Measurements from ENCODE around the gene CELSR1.
A peak's percentile ranks its signal among the peaks of the same experiment; 100 is the strongest.

CELSR1 gene

DNA sequence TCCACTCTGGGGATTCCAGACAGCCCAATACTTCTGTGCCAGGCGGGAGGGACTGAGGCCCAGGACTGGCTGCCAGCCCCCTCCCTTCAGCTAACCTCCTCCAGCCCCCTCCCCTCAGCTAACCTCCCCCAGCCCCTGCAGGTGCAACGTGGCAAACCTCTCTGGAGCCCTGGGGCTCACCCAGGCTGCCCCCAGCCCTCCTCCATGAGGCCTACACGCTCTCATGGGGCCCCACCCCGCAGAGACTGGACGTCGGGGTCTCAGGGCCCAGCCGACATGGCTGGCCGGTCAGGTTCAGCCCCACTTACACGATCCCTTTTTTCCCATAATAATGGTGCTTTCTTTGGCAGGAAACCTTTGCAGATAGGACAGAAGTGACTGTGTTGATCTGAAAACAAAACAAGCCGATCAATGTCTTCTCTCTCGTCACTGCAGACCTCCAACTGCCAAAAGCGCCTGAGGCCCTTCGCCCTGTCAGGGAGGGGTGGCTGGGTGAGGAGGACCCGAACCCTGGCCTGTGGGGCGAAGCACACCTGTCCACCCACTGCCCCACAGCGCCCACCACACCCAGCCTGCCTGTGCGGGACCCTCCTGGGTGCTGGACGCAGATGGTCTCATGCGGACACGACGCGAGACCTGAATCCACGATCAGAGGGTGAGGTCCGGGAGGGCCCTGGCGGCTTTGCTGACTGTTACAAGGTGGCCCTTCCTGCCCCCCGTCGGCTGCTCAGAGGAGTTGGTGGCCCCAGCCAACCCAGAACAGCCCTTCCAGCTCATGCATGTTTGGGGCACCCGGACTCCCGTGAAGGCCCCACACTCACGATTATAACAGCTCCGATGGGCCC, 168.3 kb downstream of the CELSR1 start:
- TF ChIP-seq, protein P1, sequence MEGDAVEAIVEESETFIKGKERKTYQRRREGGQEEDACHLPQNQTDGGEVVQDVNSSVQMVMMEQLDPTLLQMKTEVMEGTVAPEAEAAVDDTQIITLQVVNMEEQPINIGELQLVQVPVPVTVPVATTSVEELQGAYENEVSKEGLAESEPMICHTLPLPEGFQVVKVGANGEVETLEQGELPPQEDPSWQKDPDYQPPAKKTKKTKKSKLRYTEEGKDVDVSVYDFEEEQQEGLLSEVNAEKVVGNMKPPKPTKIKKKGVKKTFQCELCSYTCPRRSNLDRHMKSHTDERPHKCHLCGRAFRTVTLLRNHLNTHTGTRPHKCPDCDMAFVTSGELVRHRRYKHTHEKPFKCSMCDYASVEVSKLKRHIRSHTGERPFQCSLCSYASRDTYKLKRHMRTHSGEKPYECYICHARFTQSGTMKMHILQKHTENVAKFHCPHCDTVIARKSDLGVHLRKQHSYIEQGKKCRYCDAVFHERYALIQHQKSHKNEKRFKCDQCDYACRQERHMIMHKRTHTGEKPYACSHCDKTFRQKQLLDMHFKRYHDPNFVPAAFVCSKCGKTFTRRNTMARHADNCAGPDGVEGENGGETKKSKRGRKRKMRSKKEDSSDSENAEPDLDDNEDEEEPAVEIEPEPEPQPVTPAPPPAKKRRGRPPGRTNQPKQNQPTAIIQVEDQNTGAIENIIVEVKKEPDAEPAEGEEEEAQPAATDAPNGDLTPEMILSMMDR (IDR thresholded peaks at IDR 0.05): no peak
- DNase-seq: no peak
- Mint-ChIP-seq H3K27me3 (ENCODE audit: low read depth, poor library complexity) (no peaks in the 10 kb centered on the region), H3K9me3 (peaks cover 2% of the 10 kb centered on the region), H3K4me3 (no peak overlapping the region), H3K36me3 (ENCODE audit: low read depth) (peaks cover 2% of the 10 kb centered on the region), H3K27ac (no peak overlapping the region), H3K4me1 (peaks cover 15% of the 10 kb centered on the region)

- TF ChIP-seq, protein P1 (IDR thresholded peaks at IDR 0.05): no peak
- H3K4me3 Mint-ChIP-seq: no peak overlapping the region
- no peak overlapping the region for H3K27ac Mint-ChIP-seq
- no peak for DNase-seq
- no peaks in the 10 kb centered on the region for H3K27me3 Mint-ChIP-seq (ENCODE audit: low read depth, poor library complexity)
- no peaks in the 10 kb centered on the region for H3K36me3 Mint-ChIP-seq (ENCODE audit: low read depth)
- H3K4me1 Mint-ChIP-seq: peaks cover 9% of the 10 kb centered on the region
- no peaks in the 10 kb centered on the region for H3K9me3 Mint-ChIP-seq
Observed at GRCh38 chr22:46368422-46368821, 169.0 kb downstream of the CELSR1 start.

- Mint-ChIP-seq H3K27me3 (ENCODE audit: low read depth, poor library complexity) (no peaks in the 10 kb centered on the region), H3K27ac (no peak overlapping the region), H3K9me3 (no peaks in the 10 kb centered on the region), H3K4me1 (peaks cover 9% of the 10 kb centered on the region), H3K4me3 (no peak overlapping the region), H3K36me3 (ENCODE audit: low read depth) (no peaks in the 10 kb centered on the region)
- DNase-seq: peak; percentile 79
- TF ChIP-seq, protein P1 (IDR thresholded peaks at IDR 0.05): peak; percentile 76
Observed at GRCh38 chr22:46367707-46368191, 169.7 kb downstream of the CELSR1 start.

GRCh38 chr22:46366801-46367706, 170.4 kb downstream of the CELSR1 start:
- Mint-ChIP-seq H3K27me3 (ENCODE audit: low read depth, poor library complexity) (no peaks in the 10 kb centered on the region), H3K9me3 (no peaks in the 10 kb centered on the region)

GRCh38 chr22:46366327-46366731, 171.1 kb downstream of the CELSR1 start:
- peaks cover 12% of the 10 kb centered on the region for H3K4me1 Mint-ChIP-seq

More at GRCh38 chr22:46366801-46367706, 170.4 kb downstream of the CELSR1 start:
- Mint-ChIP-seq H3K27ac (no peak overlapping the region), H3K36me3 (ENCODE audit: low read depth) (peaks cover 4% of the 10 kb centered on the region), H3K4me1 (peaks cover 12% of the 10 kb centered on the region), H3K4me3 (no peak overlapping the region)
- no peak for DNase-seq
- TF ChIP-seq, protein P1 (IDR thresholded peaks at IDR 0.05): no peak

More at GRCh38 chr22:46366327-46366731, 171.1 kb downstream of the CELSR1 start:
- TF ChIP-seq, protein P1 (IDR thresholded peaks at IDR 0.05): no peak
- DNase-seq: no peak
- no peaks in the 10 kb centered on the region for H3K27me3 Mint-ChIP-seq (ENCODE audit: low read depth, poor library complexity)
- H3K27ac Mint-ChIP-seq: no peak overlapping the region
- H3K9me3 Mint-ChIP-seq: peaks cover 4% of the 10 kb centered on the region
- H3K4me3 Mint-ChIP-seq: no peak overlapping the region
- peaks cover 10% of the 10 kb centered on the region for H3K36me3 Mint-ChIP-seq (ENCODE audit: low read depth)
